Neural progenitor cell (in vitro differentiated cells): ENCODE data around the gene MMEL1. TPM values are rescaled to one million over a fixed set of nuclear protein-coding genes. Genes with fewer than 3 reads are reported as not detected.

Experiments used
- DNase-seq: peaks from one replicate; pipeline ENCODE4 v3.0.0-alpha.2; 2016; ENCODE audit warnings: low spot score
- H2AFZ ChIP-seq: fragments of 200-600 bp; sonication (generic); replicated peaks from 2 replicates; pipeline ENCODE4 v1.6.1; 2016; ENCODE audit warnings: antibody characterized with exemption
- H3F3A ChIP-seq: fragments of 200-600 bp; sonication (generic); 2 replicates; pipeline ENCODE4 v1.6.1; 2016; ENCODE audit warnings: antibody characterized with exemption, low read depth
- H3K27ac ChIP-seq: fragments of 200-600 bp; sonication (generic); 2 replicates; pipeline ENCODE4 v1.5.1; 2016; ENCODE audit warnings: mild to moderate bottlenecking
- H3K27me3 ChIP-seq: fragments of 200-600 bp; sonication (generic); 2 replicates; pipeline ENCODE4 v1.6.1; 2016; ENCODE audit warnings: mild to moderate bottlenecking, moderate library complexity
- H3K36me3 ChIP-seq: fragments of 200-600 bp; sonication (generic); 2 replicates; pipeline ENCODE4 v1.5.1; 2016
- H3K4me1 ChIP-seq: fragments of 200-600 bp; sonication (generic); 2 replicates; pipeline ENCODE4 v1.6.1; 2016; ENCODE audit warnings: mixed run types
- H3K4me2 ChIP-seq: fragments of 200-600 bp; sonication (generic); 2 replicates; pipeline ENCODE4 v1.6.1; 2016
- H3K4me3 ChIP-seq: fragments of 200-600 bp; sonication (generic); 2 replicates; pipeline ENCODE4 v1.5.1; 2016
- H3K79me2 ChIP-seq: fragments of 200-600 bp; sonication (generic); 2 replicates; pipeline ENCODE4 v1.6.1; 2016; ENCODE audit warnings: low read depth
- H3K9ac ChIP-seq: fragments of 200-600 bp; sonication (generic); 2 replicates; pipeline ENCODE4 v1.6.1; 2016
- H3K9me3 ChIP-seq: fragments of 200-600 bp; sonication (generic); 2 replicates; pipeline ENCODE4 v1.5.1; 2016; ENCODE audit warnings: low read depth
- H4K20me1 ChIP-seq: fragments of 200-600 bp; sonication (generic); 2 replicates; pipeline ENCODE4 v1.6.1; 2016; ENCODE audit warnings: low read depth
- H3K27ac Mint-ChIP-seq: 3 replicates; pipeline ENCODE4 v1.8.0; 2021; ENCODE audit warnings: mixed read lengths
- H3K27me3 Mint-ChIP-seq: 2 replicates; pipeline ENCODE4 v1.8.0; 2022; ENCODE audit warnings: low read depth, mild to moderate bottlenecking, inconsistent platforms, moderate library complexity, mixed read lengths; ENCODE audit not compliant: insufficient read depth
- H3K36me3 Mint-ChIP-seq: 3 replicates; pipeline ENCODE4 v1.8.0; 2021; ENCODE audit warnings: mixed read lengths
- H3K4me1 Mint-ChIP-seq: 3 replicates; pipeline ENCODE4 v1.8.0; 2021; ENCODE audit warnings: mixed read lengths
- H3K4me3 Mint-ChIP-seq: 3 replicates; pipeline ENCODE4 v1.8.0; 2021; ENCODE audit warnings: mild to moderate bottlenecking, moderate library complexity, mixed read lengths
- H3K9me3 Mint-ChIP-seq: 3 replicates; pipeline ENCODE4 v1.8.0; 2020; ENCODE audit warnings: mixed read lengths
- EZH2 ChIP-seq: fragments of 200-600 bp; sonication (generic); IDR thresholded peaks from 2 replicates; pipeline ENCODE4 v1.6.1; 2017; ENCODE audit warnings: antibody characterized with exemption, mild to moderate bottlenecking, moderate library complexity
- EZH2phosphoT487 ChIP-seq: fragments of 200-600 bp; sonication (generic); IDR thresholded peaks from 2 replicates; pipeline ENCODE4 v1.6.1; 2017; ENCODE audit warnings: antibody characterized with exemption
- total RNA-seq: library from RNA; depleted of rRNA; stranded (reverse); fragments of >200 nt; gene quantifications from 2 replicates; pipeline ENCODE4 v1.2.3, GENCODE V29; 2015; ENCODE audit warnings: low replicate concordance
- TF ChIP-seq, protein P1 (sequence below): fragments of 200-600 bp; sonication (generic); IDR thresholded peaks from 2 replicates; pipeline ENCODE4 v1.5.1; 2017; ENCODE audit warnings: antibody characterized with exemption, mild to moderate bottlenecking

Gene MMEL1
- total RNA-seq, 1 donor from 2014 or later: 0.19 TPM

DNA sequence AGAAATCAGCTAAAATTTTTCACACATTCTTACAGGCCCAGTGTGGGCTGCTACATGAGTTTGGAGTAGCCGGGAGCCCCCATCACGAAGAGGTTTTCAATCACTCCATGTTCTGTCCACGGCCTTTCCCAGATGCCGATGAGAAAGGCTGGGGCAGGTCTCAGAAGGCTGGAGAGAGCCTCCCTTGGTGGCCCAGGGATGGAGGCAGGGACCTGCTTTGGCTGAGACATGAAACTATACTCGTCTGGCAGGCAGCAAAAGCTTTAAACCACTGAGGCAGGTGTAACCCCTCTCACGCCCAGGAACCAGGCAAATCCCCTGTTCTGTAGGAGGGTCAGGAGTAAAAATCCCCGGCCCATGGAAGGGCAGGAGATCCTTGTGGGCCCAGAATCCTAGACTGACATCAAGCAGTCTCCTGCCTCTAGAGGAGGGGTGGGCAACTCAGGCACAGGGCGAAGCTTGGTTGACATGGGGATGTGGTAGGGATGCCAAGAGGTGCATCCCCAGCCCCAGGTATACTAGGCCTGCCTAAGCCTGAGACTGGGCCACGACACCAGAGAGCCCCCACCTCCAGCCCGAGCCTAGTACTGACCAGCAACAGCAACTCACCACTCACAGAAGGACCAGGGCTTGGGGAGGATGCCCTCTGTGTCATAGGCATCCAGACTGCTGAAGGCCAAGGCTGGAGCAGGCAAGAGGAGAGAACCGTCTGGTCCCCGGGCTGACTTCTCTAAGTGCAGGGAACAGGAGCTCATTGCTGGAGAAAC is 9.1 kb downstream of the MMEL1 start:
- peaks cover 17% of the 10 kb centered on the region for H3K27me3 Mint-ChIP-seq

DNA sequence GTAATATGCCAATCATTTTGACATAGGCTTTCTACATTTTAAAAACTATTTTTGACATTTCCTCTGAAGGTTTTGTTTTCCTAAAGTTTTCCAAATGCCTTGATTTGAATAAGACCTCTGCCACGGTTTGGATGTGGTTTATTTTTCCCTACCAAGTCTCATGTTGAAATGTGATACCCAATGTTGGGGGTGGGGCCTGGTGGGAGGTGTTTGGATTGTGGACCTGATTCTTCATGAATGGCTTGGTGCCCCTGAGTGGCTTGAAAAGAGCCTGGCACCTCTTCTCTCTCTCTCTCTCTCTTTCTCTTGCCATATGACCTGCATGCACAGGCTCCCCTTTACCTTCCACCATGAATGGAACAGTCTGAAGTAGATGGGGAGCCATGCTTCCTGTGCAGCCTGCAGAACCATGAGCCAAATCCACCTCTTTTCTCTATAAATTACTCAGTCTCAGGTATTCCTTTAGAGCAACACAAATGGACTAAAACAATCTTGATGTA is 14.8 kb downstream of the MMEL1 start:
- Mint-ChIP-seq H3K27me3 (peaks cover 6% of the 10 kb centered on the region), H3K4me1 (peaks cover 16% of the 10 kb centered on the region), H3K27ac (no peak overlapping the region), H3K4me3 (no peak overlapping the region), H3K9me3 (peaks cover 31% of the 10 kb centered on the region), H3K36me3 (no peaks in the 10 kb centered on the region)
- H2AFZ ChIP-seq: no peak overlapping the region
- H3K27me3 ChIP-seq: peaks cover 30% of the 10 kb centered on the region
- no peaks in the 10 kb centered on the region for H3F3A ChIP-seq
- no peak overlapping the region for H3K9ac ChIP-seq
- H3K9me3 ChIP-seq: no peaks in the 10 kb centered on the region
- no peaks in the 10 kb centered on the region for H3K79me2 ChIP-seq
- no peaks in the 10 kb centered on the region for H3K36me3 ChIP-seq
- no peaks in the 10 kb centered on the region for H3K4me1 ChIP-seq
- no peaks in the 10 kb centered on the region for H4K20me1 ChIP-seq
- H3K4me2 ChIP-seq: no peak overlapping the region
- no peak overlapping the region for H3K27ac ChIP-seq
- TF ChIP-seq, protein P1, sequence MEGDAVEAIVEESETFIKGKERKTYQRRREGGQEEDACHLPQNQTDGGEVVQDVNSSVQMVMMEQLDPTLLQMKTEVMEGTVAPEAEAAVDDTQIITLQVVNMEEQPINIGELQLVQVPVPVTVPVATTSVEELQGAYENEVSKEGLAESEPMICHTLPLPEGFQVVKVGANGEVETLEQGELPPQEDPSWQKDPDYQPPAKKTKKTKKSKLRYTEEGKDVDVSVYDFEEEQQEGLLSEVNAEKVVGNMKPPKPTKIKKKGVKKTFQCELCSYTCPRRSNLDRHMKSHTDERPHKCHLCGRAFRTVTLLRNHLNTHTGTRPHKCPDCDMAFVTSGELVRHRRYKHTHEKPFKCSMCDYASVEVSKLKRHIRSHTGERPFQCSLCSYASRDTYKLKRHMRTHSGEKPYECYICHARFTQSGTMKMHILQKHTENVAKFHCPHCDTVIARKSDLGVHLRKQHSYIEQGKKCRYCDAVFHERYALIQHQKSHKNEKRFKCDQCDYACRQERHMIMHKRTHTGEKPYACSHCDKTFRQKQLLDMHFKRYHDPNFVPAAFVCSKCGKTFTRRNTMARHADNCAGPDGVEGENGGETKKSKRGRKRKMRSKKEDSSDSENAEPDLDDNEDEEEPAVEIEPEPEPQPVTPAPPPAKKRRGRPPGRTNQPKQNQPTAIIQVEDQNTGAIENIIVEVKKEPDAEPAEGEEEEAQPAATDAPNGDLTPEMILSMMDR: no peak
- no peak for TF ChIP-seq EZH2
- TF ChIP-seq EZH2phosphoT487: no peak
- DNase-seq: no peak
- H3K4me3 ChIP-seq: no peak overlapping the region

More for the DNA sequence above, 9.1 kb downstream of the MMEL1 start:
- peaks cover 7% of the 10 kb centered on the region for H3K9me3 Mint-ChIP-seq
- no peaks in the 10 kb centered on the region for H4K20me1 ChIP-seq
- H3K4me3 Mint-ChIP-seq: no peak overlapping the region
- no peak overlapping the region for H3K27ac ChIP-seq
- DNase-seq: no peak
- TF ChIP-seq EZH2phosphoT487 (no peak), EZH2 (no peak)
- TF ChIP-seq, protein P1: no peak
- H3K9me3 ChIP-seq: no peaks in the 10 kb centered on the region
- peaks cover 9% of the 10 kb centered on the region for H3K4me1 Mint-ChIP-seq
- no peak overlapping the region for H3K9ac ChIP-seq
- H3K79me2 ChIP-seq: no peaks in the 10 kb centered on the region
- H3K4me3 ChIP-seq: no peak overlapping the region
- no peaks in the 10 kb centered on the region for H3F3A ChIP-seq
- H2AFZ ChIP-seq: no peak overlapping the region
- H3K36me3 Mint-ChIP-seq: no peaks in the 10 kb centered on the region
- no peak overlapping the region for H3K4me2 ChIP-seq
- peaks cover 5% of the 10 kb centered on the region for H3K4me1 ChIP-seq
- H3K27me3 ChIP-seq: peaks cover 70% of the 10 kb centered on the region
- H3K36me3 ChIP-seq: no peaks in the 10 kb centered on the region
- no peak overlapping the region for H3K27ac Mint-ChIP-seq

DNA sequence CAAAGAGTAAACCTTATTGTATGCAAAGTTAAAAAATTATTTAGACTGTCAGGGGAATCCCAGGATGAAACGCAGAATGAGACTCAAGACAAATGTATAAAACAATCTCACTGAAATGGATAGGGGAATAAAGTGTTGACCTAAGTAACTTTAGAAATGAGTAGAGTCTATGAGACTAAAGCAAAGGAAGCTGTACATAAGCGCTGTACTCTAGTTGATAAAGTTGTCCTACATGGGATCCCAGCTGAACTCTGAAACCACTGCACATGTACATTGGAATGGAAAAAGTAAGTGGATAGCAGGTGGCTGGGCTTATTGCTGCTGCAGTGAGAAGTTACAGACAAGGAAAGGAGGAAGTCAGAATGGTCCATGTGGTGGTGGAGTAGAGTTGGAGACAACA is 18.7 kb downstream of the MMEL1 start:
- Histone ChIP-seq H3K27ac (no peak overlapping the region), H3K4me2 (no peak overlapping the region), H3K79me2 (no peaks in the 10 kb centered on the region), H3K4me3 (no peak overlapping the region), H4K20me1 (no peaks in the 10 kb centered on the region), H3K9me3 (no peaks in the 10 kb centered on the region), H3F3A (peaks cover 6% of the 10 kb centered on the region), H3K9ac (no peak overlapping the region), H3K36me3 (no peaks in the 10 kb centered on the region), H2AFZ (no peak overlapping the region), H3K4me1 (peaks cover 7% of the 10 kb centered on the region), H3K27me3 (peaks cover 20% of the 10 kb centered on the region)
- Mint-ChIP-seq H3K27me3 (peaks cover 3% of the 10 kb centered on the region), H3K27ac (no peak overlapping the region), H3K9me3 (peaks cover 29% of the 10 kb centered on the region), H3K36me3 (no peaks in the 10 kb centered on the region), H3K4me3 (no peak overlapping the region), H3K4me1 (peaks cover 20% of the 10 kb centered on the region)
- no peak for DNase-seq
- TF ChIP-seq EZH2: no peak
- TF ChIP-seq, protein P1: no peak
- no peak for TF ChIP-seq EZH2phosphoT487
